ENCODE results near the gene RPL38.

- no peak for TF ChIP-seq POLR2A (IDR thresholded peaks at IDR 0.05; ENCODE audit: low read length)
- no peak for TF ChIP-seq GATA1 (IDR thresholded peaks at IDR 0.05; ENCODE audit: low read depth, low read length)
Measured at GRCh38 chr17:74220946-74221818, 17.7 kb downstream of the RPL38 start.
